Fibroblast of mammary gland (primary cell): ENCODE results near the gene SEMA3C.

Experiments used
- DNase-seq: peaks from one replicate; pipeline ENCODE4 v3.0.0-alpha.2; 2010; ENCODE audit warnings: low read depth
- H3K4me3 ChIP-seq: 2 replicates; pipeline ENCODE4 v1.5.1; 2011; ENCODE audit warnings: low read depth, mild to moderate bottlenecking, low read length, moderate library complexity; ENCODE audit not compliant: control insufficient read depth
- TF ChIP-seq, protein P1 (sequence below): conservative IDR thresholded peaks from 2 replicates; pipeline ENCODE4 v1.5.1; 2011; ENCODE audit warnings: low read depth, low read length, inconsistent platforms; ENCODE audit not compliant: control insufficient read depth, insufficient read depth

The SEMA3C gene

DNA sequence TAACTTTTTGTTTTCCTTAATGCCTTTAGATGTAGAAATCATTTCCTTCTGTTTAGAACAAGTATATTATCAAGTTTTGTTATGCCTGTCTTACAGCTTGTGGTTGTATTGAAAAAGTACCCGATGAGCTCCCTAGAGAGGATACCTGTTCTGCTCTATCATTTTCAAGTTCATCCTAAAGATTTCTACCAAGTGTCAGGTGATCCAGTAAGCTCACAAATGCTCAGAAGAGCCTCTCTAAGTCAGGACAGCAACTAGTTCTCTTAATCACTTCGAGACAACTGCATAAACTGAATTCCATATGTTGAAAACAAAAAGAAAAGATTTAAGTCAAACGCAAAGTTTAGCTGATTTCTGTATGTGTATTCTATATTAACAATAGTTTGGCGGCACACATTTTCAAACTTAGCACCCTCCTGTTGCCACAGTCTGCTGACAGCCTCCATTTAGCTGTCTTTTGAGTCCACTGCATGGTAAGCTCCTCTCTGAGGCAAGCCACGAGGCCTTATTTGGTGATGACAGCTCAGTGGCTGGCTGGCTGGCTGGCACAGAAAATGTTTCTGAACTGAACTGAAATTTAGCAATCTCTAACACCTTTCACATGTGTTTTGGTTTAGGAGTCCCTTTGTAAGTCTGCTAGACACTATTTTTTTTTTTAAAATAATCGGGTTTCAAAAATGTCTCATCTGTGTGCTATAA is 59.4 kb downstream of the SEMA3C start:
- TF ChIP-seq, protein P1, sequence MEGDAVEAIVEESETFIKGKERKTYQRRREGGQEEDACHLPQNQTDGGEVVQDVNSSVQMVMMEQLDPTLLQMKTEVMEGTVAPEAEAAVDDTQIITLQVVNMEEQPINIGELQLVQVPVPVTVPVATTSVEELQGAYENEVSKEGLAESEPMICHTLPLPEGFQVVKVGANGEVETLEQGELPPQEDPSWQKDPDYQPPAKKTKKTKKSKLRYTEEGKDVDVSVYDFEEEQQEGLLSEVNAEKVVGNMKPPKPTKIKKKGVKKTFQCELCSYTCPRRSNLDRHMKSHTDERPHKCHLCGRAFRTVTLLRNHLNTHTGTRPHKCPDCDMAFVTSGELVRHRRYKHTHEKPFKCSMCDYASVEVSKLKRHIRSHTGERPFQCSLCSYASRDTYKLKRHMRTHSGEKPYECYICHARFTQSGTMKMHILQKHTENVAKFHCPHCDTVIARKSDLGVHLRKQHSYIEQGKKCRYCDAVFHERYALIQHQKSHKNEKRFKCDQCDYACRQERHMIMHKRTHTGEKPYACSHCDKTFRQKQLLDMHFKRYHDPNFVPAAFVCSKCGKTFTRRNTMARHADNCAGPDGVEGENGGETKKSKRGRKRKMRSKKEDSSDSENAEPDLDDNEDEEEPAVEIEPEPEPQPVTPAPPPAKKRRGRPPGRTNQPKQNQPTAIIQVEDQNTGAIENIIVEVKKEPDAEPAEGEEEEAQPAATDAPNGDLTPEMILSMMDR: no peak
- no peak overlapping the region for H3K4me3 ChIP-seq
- DNase-seq: peak; percentile 88

DNA sequence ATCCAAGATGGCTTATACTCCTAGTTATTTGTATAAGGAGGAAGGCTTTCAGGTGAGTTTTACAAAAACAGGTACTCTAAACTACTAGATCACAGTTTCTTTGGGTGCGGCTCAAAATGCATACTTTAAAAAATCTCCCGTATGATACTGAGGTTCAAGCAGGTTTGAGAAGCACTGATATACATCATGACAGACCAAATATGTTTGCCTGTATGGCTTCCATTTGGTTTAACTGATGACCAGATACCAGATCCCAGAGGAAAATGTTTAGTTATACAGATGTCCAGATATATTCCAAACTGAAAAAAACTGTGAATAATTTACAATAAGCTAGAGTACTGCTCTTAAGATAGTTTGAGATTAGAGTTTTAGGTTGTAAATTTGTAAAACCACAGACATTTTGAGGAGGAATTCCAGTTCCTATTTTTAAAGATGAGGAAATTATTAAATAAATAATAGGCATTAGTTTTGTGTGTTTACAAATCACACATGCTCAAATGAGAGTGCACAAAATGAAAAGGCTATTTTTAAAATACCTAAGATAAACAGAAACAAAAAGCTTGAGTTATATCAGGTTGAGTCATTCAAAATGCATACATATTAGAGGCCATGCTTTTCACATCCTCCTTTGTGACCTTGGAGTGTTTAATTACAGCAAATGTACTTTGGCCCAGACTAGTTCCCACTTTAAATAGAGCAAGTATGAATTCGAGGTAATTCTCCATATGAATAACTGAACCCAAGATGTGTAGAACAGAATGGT is 60.5 kb downstream of the SEMA3C start:
- TF ChIP-seq, protein P1: no peak
- H3K4me3 ChIP-seq: no peak overlapping the region
- DNase-seq: peak; percentile 45

DNA sequence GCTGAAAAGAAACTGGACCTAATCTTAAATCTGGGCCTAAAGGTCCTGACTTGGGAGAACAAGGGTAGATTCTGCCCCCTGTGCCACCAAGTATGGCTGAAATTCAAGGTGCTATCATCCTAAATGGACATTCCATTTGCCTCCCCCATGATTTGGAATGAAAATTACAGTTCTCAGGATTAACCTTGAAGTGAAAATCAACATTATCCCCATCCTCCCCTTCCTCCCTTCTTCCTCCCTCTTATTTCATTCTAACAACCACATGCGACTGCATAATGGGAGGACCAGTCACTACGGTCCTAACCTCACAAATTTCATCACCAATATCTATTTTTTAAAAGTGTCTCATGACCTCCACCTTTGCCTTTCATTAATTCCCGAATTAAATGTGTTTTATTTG is 62.1 kb downstream of the SEMA3C start:
- TF ChIP-seq, protein P1: no peak

DNA sequence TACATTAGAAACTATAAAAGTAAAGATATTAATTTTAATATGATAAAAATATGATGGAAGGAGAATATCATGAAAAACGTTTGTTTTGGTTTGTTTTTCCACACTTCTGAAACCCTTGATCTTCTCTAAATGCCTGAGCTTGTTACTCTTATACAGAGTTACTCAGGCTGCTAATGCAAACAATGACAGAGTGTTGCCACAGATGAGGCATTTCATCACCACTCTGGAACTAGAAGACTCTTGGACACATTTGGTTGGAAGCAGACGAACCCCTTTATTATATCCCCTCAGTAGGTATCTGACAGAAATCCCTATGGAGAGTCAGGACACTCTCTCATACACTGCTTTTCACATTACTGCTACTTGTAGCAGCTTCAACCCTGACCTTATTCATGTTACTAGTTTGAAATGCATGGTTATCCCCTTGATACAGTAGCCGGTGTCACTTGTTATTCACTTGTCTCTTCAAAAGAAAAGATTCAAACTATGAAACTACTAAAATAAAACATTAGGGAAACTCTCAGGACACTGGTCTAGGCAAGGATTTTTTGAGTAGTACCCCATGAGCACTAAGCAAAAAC is 66.9 kb downstream of the SEMA3C start:
- DNase-seq: peak; percentile 64
- no peak overlapping the region for H3K4me3 ChIP-seq
- TF ChIP-seq, protein P1: no peak

More for the DNA sequence above, 62.1 kb downstream of the SEMA3C start:
- DNase-seq: no peak
- no peak overlapping the region for H3K4me3 ChIP-seq

DNA sequence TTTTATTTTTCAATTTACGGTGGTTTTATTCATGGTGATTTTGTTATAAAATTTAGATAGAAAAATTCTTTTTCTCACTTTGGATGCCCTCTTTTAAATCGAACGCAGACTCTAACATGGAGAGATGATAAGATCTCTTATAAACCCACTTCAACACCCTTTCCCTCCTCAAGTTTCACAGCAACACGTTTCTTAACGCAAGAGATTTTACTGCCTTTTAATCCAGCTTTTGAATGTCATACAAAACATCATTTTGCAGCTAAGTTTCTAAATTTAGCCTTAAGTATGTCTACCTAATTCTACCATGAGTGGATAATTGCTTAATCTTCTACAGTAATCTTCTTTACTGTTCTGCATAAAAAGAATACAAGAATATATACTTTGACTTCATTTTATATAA is 70.0 kb downstream of the SEMA3C start:
- H3K4me3 ChIP-seq: no peak overlapping the region
- DNase-seq: no peak
- TF ChIP-seq, protein P1: no peak

DNA sequence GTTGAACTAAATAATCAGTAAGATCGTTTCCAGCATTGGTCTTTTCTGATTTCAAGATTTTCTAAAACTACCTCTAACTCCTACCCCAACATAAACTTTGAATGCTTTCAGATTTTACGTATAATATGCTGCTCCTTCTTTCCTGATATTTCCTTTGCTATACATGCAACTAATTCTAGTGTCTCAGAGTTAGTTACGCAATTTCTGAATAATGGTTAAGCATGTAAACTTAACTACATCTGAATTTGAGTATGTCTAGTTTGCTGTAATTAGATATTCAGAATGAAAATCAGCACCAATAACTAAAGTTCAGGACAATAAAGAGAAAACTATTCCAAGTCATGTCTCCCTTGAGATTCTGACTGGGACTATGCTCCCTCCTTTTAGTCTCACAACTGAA is 71.0 kb downstream of the SEMA3C start:
- TF ChIP-seq, protein P1: no peak
- no peak overlapping the region for H3K4me3 ChIP-seq
- DNase-seq: peak; percentile 26
